CD4-positive, alpha-beta T cell treated with Interleukin-6 for 4 hours (primary cell): ENCODE measurements around the gene CST9.
A peak's percentile ranks its signal among the peaks of the same experiment; 100 is the strongest.
"Not testable (repeated sequence)": the region's sequence is repeated elsewhere in the genome, so short reads cannot be mapped to it uniquely, and the experiment has no call there.

Source experiments
- DNase-seq: peaks from one replicate; pipeline ENCODE4 v3.0.0-alpha.2; 2020; ENCODE audit warnings: mixed read lengths

CST9 gene

DNA sequence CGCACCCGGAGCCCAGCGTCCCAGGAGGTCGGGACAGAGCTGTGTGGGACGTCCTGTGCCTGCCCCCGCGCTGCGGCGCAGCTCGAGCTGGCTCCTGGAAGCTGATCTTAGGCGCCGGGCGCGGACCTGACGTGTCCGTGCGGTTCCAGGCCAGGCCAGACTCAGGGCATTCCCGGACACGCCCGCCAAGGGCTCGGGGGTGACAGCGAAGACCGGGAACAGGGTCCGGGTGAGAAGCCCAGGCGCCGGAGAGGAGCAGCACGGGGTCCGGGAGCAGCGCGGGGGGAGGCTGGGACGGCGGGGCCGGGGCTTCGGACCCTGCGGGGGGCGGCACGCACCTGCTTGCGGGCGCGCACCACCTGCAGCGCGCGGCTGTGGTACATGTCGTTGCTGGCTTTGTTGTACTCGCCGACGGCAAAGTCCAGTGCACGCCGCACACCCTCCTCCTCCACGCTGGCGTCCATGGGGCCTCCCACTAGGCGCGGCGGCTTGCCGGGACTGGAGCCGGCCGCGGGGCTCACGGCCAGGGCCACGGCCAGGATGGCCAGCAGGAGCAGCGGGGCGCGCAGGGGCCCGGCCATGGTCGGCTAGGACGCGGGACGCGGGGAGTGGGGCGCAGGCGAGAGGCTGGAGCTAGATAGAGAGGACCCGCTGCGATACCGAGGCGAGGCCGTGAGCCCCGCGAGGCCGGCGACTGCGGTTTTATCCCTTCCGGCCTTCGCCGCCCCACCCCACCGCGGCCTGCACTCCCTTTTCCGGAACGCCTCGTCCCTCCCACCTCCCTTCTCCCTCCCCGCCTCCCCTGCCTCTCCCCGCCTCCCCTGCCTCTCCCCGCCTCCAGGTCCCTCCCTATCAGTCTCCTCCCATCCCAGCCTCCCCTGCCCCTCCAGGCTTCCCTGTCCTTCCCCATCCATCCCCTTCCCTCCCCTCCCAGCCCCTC is 31.8 kb upstream of the CST9 start, which contains the start of gene CST3:
TSS of gene CST3 (minus strand) at position 674 of the 940 bp plus-strand sequence. CDS start at position 581, 93 bp downstream.
- DNase-seq, result peak; percentile 7

DNA sequence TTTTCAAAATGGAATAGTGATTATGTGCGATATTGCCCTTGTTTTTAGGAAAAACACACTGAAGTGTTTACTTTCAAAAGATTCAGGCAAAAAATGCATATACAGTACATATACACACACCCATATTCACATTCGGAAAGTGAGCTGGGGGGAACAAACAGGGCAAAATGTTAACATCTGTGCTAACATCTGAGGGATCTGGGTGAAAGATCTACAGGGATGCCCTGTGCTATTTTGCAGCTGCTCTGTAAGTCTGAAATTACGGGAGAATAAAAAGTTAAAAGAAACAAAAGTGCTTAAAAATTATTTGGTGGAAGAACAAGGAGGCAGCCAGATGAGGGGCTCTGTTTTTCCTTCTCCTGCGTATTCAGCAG is 31.2 kb upstream of the CST9 start:
- DNase-seq, result no peak

GRCh38 chr20:23636182-23636907 is 30.6 kb upstream of the CST9 start:
- no peak for DNase-seq

DNA sequence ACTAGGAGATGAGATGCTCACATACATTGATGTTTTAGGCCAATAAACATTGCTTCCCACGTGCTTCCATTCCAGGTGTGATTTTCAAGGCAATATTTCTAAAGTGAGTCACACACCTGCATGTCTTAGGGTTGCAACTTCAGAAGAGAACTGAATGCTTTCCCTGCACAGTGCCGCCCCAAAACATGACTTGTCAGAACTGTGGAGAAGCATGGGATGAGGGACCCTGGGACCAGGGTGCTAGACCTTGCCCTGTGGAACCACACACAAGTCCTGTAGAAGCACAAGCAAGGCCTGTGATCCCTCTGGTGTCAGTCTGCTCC is 30.0 kb upstream of the CST9 start:
- not testable (repeated sequence) for DNase-seq

GRCh38 chr20:23634985-23635767 is 29.5 kb upstream of the CST9 start:
- no peak for DNase-seq

- DNase-seq, result no peak
Measured at GRCh38 chr20:23634044-23634801, 28.5 kb upstream of the CST9 start.

GRCh38 chr20:23632711-23633573 is 27.2 kb upstream of the CST9 start:
- DNase-seq, result no peak

GRCh38 chr20:23631981-23632710 is 26.4 kb upstream of the CST9 start:
- no peak for DNase-seq

GRCh38 chr20:23631226-23631822 is 25.6 kb upstream of the CST9 start:
- no peak for DNase-seq

DNA sequence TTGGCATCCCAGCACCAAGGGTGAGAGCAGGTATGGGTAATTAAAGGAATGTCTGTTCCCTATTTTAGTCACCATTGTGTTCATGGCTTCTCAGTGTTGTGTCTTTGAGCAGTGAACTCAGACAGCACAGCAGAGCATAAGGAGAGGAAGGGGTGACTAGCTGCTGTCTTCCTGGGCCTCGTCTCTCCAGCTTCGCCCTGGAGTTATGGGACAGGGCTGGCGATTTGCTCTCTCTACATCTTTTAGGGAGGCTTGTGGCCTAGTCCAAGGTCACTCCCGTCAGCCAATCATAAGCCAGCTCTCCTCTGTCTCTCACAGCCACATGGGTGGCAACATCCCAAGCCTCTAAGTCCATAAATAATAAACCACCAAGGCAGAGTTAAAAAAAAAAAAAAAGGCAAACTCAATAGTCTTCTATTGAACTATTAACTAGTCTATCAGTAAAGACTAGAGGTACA is 24.7 kb upstream of the CST9 start:
- DNase-seq, result no peak

GRCh38 chr20:23629542-23630391 is 24.1 kb upstream of the CST9 start:
- DNase-seq, result no peak

DNA sequence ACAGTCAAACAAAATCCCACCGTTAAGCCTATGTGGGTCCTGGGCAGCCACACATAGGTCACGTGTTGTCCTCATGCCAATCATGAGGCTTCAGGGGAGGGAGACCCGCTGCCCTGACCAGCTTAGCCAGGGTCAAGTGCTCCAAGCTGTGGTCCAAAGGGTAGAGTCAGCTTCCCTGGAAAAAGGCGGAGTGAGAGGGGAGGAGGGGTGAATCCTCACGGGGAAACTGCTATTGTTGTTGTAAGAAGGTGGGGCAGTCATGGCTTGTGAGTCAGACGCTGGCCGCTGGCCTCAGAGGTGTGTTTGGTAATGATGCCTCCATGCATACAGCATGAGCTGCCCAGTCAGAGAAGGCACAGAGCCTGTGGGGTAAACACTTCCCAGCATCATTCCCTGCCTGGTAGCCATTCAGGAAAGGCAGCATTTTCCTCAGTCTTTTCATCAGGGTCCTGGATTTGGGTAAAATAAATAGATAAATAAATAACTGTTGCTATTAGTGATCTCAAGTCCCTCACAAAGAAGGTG is 23.4 kb upstream of the CST9 start:
- no peak for DNase-seq

DNA sequence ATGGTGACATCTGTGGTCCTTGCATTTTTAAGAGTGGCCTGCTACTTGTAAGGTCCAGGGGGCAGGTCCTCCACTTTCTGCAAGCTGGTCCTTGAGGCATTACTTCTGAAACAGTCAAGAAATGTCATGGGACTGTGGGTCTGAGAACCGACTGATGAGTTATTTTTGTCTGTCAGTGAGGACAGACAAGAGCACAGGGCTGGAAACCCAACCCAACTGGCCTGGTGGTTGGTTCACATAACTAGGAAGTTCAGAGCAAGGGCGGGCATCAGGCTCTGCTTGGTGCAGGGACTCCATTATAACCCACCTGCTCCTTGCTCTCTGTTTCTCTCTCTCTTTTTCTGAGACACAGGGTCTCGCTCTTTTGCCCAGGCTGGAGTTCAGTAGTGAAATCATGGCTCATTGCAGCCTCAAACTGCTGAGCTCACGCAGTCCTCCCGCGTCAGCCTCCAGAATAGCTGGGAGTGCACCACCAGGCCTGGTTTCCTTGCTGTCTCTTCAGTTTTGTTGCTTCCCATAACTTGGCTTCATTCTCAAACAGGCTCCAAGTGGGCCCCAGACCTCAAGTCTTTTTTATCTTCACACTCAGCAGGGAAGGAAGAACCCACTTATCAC is 22.8 kb upstream of the CST9 start:
- no peak for DNase-seq

- DNase-seq, result no peak
Measured at GRCh38 chr20:23627501-23627900, 21.8 kb upstream of the CST9 start.

- DNase-seq, result no peak
Measured at GRCh38 chr20:23626040-23626620, 20.4 kb upstream of the CST9 start.

DNA sequence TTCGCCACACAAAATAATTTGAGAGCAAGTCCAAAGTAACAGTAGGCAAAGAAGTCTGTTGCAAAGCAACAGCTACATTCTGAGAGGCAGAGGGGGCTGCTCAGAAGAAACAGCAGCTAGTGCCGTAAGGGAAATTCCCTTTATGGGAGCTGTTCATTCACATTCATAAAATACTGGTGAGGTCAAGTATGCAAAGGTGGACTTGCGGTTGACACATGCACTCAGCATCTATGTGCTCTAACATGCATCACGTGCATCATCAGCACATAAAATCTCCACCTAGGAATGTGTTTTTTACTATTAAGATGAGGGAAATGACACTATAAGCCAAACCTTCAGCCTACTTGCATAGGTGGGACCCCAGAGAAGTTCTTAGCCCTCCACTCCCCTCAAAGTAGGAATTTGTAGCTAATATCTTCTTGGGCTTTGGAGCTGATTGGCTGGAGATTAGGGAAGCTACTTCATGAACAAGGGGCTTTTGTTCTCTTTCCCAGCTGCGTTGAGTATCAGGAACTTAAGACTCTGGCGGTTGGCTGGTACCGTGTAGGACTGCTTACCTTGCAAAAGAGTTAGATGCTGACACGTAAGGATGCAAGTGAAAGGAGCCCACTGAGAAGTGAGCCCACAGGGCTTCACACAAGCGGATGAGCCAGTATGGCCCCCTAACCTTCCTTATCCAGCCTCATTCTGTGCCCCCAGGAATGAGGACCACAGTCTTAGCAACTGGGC is 19.7 kb upstream of the CST9 start:
- DNase-seq, result no peak

DNA sequence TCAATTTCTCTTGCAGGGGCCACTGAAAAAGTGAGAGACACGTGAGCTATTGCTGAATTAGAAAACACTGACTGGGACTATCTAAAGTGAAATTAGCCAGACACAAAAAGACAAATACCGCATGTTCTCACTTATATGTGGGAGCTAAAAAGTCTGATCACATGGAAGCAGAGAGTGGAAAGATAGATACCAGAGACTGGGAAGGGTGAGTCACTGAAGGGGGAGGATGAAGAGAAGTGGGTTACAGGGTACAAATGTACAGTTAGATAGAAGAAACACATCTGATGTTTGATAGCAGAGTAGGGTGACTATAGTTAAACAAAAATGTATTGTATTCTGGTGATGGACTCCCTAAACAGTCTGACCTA is 18.6 kb upstream of the CST9 start:
- no peak for DNase-seq
